B cell (primary cell): Measurements from ENCODE around the gene TP53. TPM values are rescaled to one million over a fixed set of nuclear protein-coding genes. Genes with fewer than 3 reads are reported as not detected.

ENCODE experiments used
- ATAC-seq: fragments of 200-7000 bp; cut with Tn5 transposase; one replicate; pipeline ENCODE4 v1.10.0; 2021; ENCODE audit warnings: low read depth, mild to moderate bottlenecking, moderate number of reproducible peaks, moderate library complexity
- CTCF ChIA-PET: fragments of 350-600 bp; sonication (Branson Sonifier 250); formaldehyde crosslinking; loops from one replicate; lab custom pipeline; 2021; ENCODE audit warnings: antibody characterized with exemption, inconsistent platforms; lab: Charles Lee
- POLR2A ChIA-PET: fragments of 350-600 bp; sonication (Branson Sonifier 250); formaldehyde crosslinking; loops from one replicate; lab custom pipeline; 2021; ENCODE audit warnings: antibody characterized with exemption; lab: Charles Lee
- DNase-seq: peaks from one replicate; pipeline ENCODE4 v3.0.0; 2013
- H2AFZ ChIP-seq: 2 replicates; pipeline ENCODE4 v1.6.1; 2012; ENCODE audit warnings: mild to moderate bottlenecking, low read depth, low read length; ENCODE audit not compliant: insufficient read depth, poor library complexity, severe bottlenecking
- H3K27ac ChIP-seq, 2 donors: 1 replicate in 1 of 2; 2 replicates in 1 of 2; pipeline ENCODE4 v1.5.1; 2012 to 2013; ENCODE audit warnings: low read length in 2 of 2, mild to moderate bottlenecking in 2 of 2, moderate library complexity in 1 of 2
- H3K27me3 ChIP-seq, 4 experiments: fragments of 200-600 bp in 1 of 4; sonication (generic) in 1 of 4; replicated peaks in 1 of 4; 1 replicate in 2 of 4; 2 replicates in 2 of 4; pipeline versions ENCODE4 v1.6.1 to v1.7.0; 2013 to 2016; ENCODE audit warnings: low read length in 3 of 4, mild to moderate bottlenecking in 2 of 4, mixed read lengths in 1 of 4, moderate library complexity in 1 of 4; ENCODE audit not compliant: insufficient read depth in 4 of 4, control insufficient read depth in 3 of 4; ENCODE audit errors: control extremely low read depth in 1 of 4
- H3K36me3 ChIP-seq, 2 experiments: replicated peaks in 1 of 2; 1 replicate in 1 of 2; 2 replicates in 1 of 2; pipeline versions ENCODE4 v1.6.1 to v1.7.1; 2013; ENCODE audit warnings: low read length in 1 of 2; ENCODE audit not compliant: insufficient read depth in 2 of 2, control insufficient read depth in 1 of 2; ENCODE audit errors: control extremely low read depth in 1 of 2, extremely low read depth in 1 of 2
- H3K4me1 ChIP-seq, 2 donors: fragments of 200-600 bp in 1 of 2; sonication (generic) in 1 of 2; 1 replicate in 1 of 2; 2 replicates in 1 of 2; pipeline versions ENCODE4 v1.5.1 to v1.6.1; 2013 to 2017; ENCODE audit warnings: low read length in 2 of 2; ENCODE audit not compliant: control insufficient read depth in 2 of 2, insufficient read depth in 2 of 2
- H3K4me2 ChIP-seq: replicated peaks from 2 replicates; pipeline ENCODE3; 2012; ENCODE audit warnings: mild to moderate bottlenecking, low read depth, low read length; ENCODE audit not compliant: poor library complexity, severe bottlenecking
- H3K4me3 ChIP-seq, 5 experiments: fragments of 200-600 bp in 1 of 5; sonication (generic) in 1 of 5; 1 replicate in 3 of 5; 2 replicates in 2 of 5; pipeline versions ENCODE4 v1.5.1 to v1.7.0; 2011 to 2016; ENCODE audit warnings: low read length in 4 of 5, mild to moderate bottlenecking in 4 of 5, low read depth in 2 of 5, control low read depth in 1 of 5, moderate library complexity in 1 of 5; ENCODE audit not compliant: insufficient read depth in 1 of 5; ENCODE audit errors: control extremely low read depth in 1 of 5, extremely low read depth in 1 of 5
- H3K79me2 ChIP-seq: fragments of 200-600 bp; sonication (generic); one replicate; pipeline ENCODE4 v1.6.0; 2016; ENCODE audit warnings: low read length; ENCODE audit not compliant: control insufficient read depth, insufficient read depth
- H3K9ac ChIP-seq: fragments of 200-600 bp; sonication (generic); 2 replicates; pipeline ENCODE4 v1.6.1; 2017; ENCODE audit warnings: mild to moderate bottlenecking, low read length, moderate library complexity
- H3K9me3 ChIP-seq, 3 donors: one replicate each; pipeline versions ENCODE4 v1.6.1 to v1.7.1; 2013; ENCODE audit warnings: low read length in 2 of 3; ENCODE audit not compliant: control insufficient read depth in 2 of 3, insufficient read depth in 1 of 3; ENCODE audit errors: control extremely low read depth in 1 of 3
- H4K20me1 ChIP-seq: 2 replicates; pipeline ENCODE4 v1.6.0; 2012; ENCODE audit warnings: mild to moderate bottlenecking, low read length; ENCODE audit not compliant: insufficient read depth, control insufficient read depth, poor library complexity, severe bottlenecking
- H3K27ac Mint-ChIP-seq: one replicate; pipeline ENCODE4 v1.8.0; 2021; ENCODE audit warnings: mixed read lengths
- H3K27me3 Mint-ChIP-seq: one replicate; pipeline ENCODE4 v1.8.0; 2021; ENCODE audit warnings: mixed read lengths
- H3K4me1 Mint-ChIP-seq: one replicate; pipeline ENCODE4 v1.8.0; 2021; ENCODE audit warnings: mixed read lengths
- H3K4me3 Mint-ChIP-seq: one replicate; pipeline ENCODE4 v1.8.0; 2021; ENCODE audit warnings: mixed read lengths
- H3K9me3 Mint-ChIP-seq: one replicate; pipeline ENCODE4 v1.8.0; 2022; ENCODE audit warnings: mixed read lengths; ENCODE audit not compliant: insufficient read depth
- EZH2 ChIP-seq: IDR thresholded peaks from 2 replicates; pipeline ENCODE4 v1.6.1; 2012; ENCODE audit warnings: borderline replicate concordance, low read depth, mild to moderate bottlenecking, moderate library complexity, low read length; ENCODE audit not compliant: insufficient read depth, poor library complexity, severe bottlenecking
- WGBS: methylation state at CpG from one replicate; pipeline ENCODE4 v1.1.5; 2013; ENCODE audit warnings: missing lambda C conversion rate; ENCODE audit not compliant: insufficient coverage; 5-methylcytosine and 5-hydroxymethylcytosine counted together
- intact Hi-C: fragments of 100-400 bp; cut with micrococcal nuclease; formaldehyde crosslinking; loops from one replicate; pipeline ENCODE4 v1.10.0; 2022
- polyA plus RNA-seq: library from polyadenylated mRNA; depleted of rRNA; stranded (reverse); fragments of >200 nt; gene quantifications from 2 replicates; pipeline ENCODE4 v1.2.3, GENCODE V29; 2012
- total RNA-seq, 2 donors: library from RNA; stranded (reverse); fragments of 120-200 nt in 1 of 2; gene quantifications; 1 replicate in 1 of 2; 2 replicates in 1 of 2; pipeline versions ENCODE4 v1.2.3 to v1.2.4, GENCODE V29; 2013 to 2022
- TF ChIP-seq, protein P1 (sequence below): fragments of 200-600 bp; IDR thresholded peaks from one replicate; pipeline ENCODE4 v1.8.0; 2022; ENCODE audit warnings: antibody characterized with exemption, mild to moderate bottlenecking

The TP53 gene
- total and polyA plus RNA-seq, 2 donors (not counting 1 experiment from before 2014, with no cell fraction given) = 76.1 to 89.9 TPM

DNA sequence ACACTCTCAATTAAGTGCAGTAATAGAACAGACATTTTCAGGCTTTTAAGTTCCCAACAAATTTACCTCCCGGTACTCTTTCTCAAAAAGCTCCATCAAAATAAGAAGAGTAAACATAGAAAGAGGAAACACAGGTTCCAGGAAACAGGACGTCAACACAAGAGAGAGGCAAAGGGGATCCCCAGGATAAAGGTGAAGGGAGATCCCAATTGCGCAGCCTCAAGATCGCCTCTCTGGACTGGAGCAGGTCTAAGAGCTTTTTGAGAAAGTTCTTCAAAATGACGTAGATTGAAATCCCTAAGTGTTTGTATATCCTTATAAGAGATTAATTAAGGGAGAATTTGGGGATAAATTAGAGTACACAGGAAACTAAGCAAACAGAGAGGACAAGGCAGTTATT is 68.7 kb downstream of the TP53 start:
- DNase-seq = no peak
- TF ChIP-seq, protein P1, sequence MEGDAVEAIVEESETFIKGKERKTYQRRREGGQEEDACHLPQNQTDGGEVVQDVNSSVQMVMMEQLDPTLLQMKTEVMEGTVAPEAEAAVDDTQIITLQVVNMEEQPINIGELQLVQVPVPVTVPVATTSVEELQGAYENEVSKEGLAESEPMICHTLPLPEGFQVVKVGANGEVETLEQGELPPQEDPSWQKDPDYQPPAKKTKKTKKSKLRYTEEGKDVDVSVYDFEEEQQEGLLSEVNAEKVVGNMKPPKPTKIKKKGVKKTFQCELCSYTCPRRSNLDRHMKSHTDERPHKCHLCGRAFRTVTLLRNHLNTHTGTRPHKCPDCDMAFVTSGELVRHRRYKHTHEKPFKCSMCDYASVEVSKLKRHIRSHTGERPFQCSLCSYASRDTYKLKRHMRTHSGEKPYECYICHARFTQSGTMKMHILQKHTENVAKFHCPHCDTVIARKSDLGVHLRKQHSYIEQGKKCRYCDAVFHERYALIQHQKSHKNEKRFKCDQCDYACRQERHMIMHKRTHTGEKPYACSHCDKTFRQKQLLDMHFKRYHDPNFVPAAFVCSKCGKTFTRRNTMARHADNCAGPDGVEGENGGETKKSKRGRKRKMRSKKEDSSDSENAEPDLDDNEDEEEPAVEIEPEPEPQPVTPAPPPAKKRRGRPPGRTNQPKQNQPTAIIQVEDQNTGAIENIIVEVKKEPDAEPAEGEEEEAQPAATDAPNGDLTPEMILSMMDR = no peak
- no peak for TF ChIP-seq EZH2
- Mint-ChIP-seq H3K4me3 (no peak overlapping the region), H3K27me3 (no peaks in the 10 kb centered on the region), H3K27ac (no peak overlapping the region), H3K4me1 (peaks cover 5% of the 10 kb centered on the region), H3K9me3 (no peaks in the 10 kb centered on the region)
- H3K36me3 ChIP-seq = no peaks in the 10 kb centered on the region
- 89% methylated on average over 3 of the region's 5 CpGs for WGBS
- no peak overlapping the region for H3K9ac ChIP-seq
- H3K27ac ChIP-seq = no peak overlapping the region
- ATAC-seq = no peak
- H3K4me1 ChIP-seq = peaks cover 5 to 11% of the 10 kb centered on the region in 2 donors
- no peaks in the 10 kb centered on the region for H3K9me3 ChIP-seq
- H4K20me1 ChIP-seq = peaks cover 7% of the 10 kb centered on the region
- H2AFZ ChIP-seq = no peak overlapping the region
- no peak overlapping the region for H3K4me3 ChIP-seq
- no peak overlapping the region for H3K4me2 ChIP-seq
- ChIA-PET CTCF (no interaction called here), POLR2A (no interaction called here)
- H3K79me2 ChIP-seq = peaks cover 8% of the 10 kb centered on the region
- intact Hi-C loops = loop anchor here (10.0 kb wide), 1 partner anchor 226 kb away; no protein-coding TSS in a partner anchor
- no peaks in the 10 kb centered on the region for H3K27me3 ChIP-seq

Other genes with a start within 250 kb of the TP53 start
- 2.8 and 4.6 TPM in 2 replicates for gene FGF11, start 248.0 kb downstream of the TP53 start, total RNA-seq
- gene FGF11, start 248.0 kb downstream of the TP53 start, polyA plus RNA-seq = 2.7 and 3.3 TPM in 2 replicates
- gene CHRNB1, start 242.4 kb downstream of the TP53 start, total RNA-seq = 6.2 and 6.6 TPM in 2 replicates
- 5.8 and 7.2 TPM in 2 replicates for gene CHRNB1, start 242.4 kb downstream of the TP53 start, polyA plus RNA-seq
- 59.4 and 62.4 TPM in 2 replicates for gene ZBTB4, start 207.9 kb downstream of the TP53 start, total RNA-seq
- gene ZBTB4, start 207.9 kb downstream of the TP53 start, polyA plus RNA-seq = 16.0 and 19.2 TPM in 2 replicates
- gene SLC35G6, start 206.0 kb downstream of the TP53 start, total RNA-seq = 0.30 TPM in 1 of 2 replicates, not detected in the other
- gene SLC35G6, start 206.0 kb downstream of the TP53 start, polyA plus RNA-seq = 0.04 TPM in 1 of 2 replicates, not detected in the other
- gene POLR2A, start 203.1 kb downstream of the TP53 start, total RNA-seq = 225 and 240 TPM in 2 replicates
- gene POLR2A, start 203.1 kb downstream of the TP53 start, polyA plus RNA-seq = 56.5 and 77.6 TPM in 2 replicates
- gene TNFSF12, start 138.4 kb downstream of the TP53 start, total RNA-seq = 40.6 and 44.5 TPM in 2 replicates
- 31.7 and 53.4 TPM in 2 replicates for gene TNFSF12, start 138.4 kb downstream of the TP53 start, polyA plus RNA-seq
- gene TNFSF13, start 128.7 kb downstream of the TP53 start, total RNA-seq = 14.7 and 16.0 TPM in 2 replicates
- 18.1 and 20.2 TPM in 2 replicates for gene TNFSF13, start 128.7 kb downstream of the TP53 start, polyA plus RNA-seq
- gene SENP3, start 125.6 kb downstream of the TP53 start, total RNA-seq = 44.4 and 45.1 TPM in 2 replicates
- 54.1 and 57.1 TPM in 2 replicates for gene SENP3, start 125.6 kb downstream of the TP53 start, polyA plus RNA-seq
- gene CD68, start 107.9 kb downstream of the TP53 start, total RNA-seq = 10.8 and 12.9 TPM in 2 replicates
- 0.66 and 3.9 TPM in 2 replicates for gene CD68, start 107.9 kb downstream of the TP53 start, polyA plus RNA-seq
- 29.7 and 31.7 TPM in 2 replicates for gene MPDU1, start 103.6 kb downstream of the TP53 start, total RNA-seq
- gene MPDU1, start 103.6 kb downstream of the TP53 start, polyA plus RNA-seq = 47.8 and 51.5 TPM in 2 replicates
- 0.51 and 0.96 TPM in 2 replicates for gene SOX15, start 97.4 kb downstream of the TP53 start, total RNA-seq
- 0.18 and 0.49 TPM in 2 replicates for gene SOX15, start 97.4 kb downstream of the TP53 start, polyA plus RNA-seq
- 44.7 and 45.8 TPM in 2 replicates for gene FXR2, start 72.6 kb downstream of the TP53 start, total RNA-seq
- gene FXR2, start 72.6 kb downstream of the TP53 start, polyA plus RNA-seq = 37.2 and 40.1 TPM in 2 replicates
- gene SAT2, start 59.7 kb downstream of the TP53 start, total RNA-seq = 68.8 and 83.6 TPM in 2 replicates
- gene SAT2, start 59.7 kb downstream of the TP53 start, polyA plus RNA-seq = 33.8 and 46.2 TPM in 2 replicates
- gene SHBG, start 57.4 kb downstream of the TP53 start, total RNA-seq = not detected in 2 replicates
- 0.10 TPM in 1 of 2 replicates, not detected in the other for gene SHBG, start 57.4 kb downstream of the TP53 start, polyA plus RNA-seq
- gene ATP1B2, start 36.6 kb downstream of the TP53 start, total RNA-seq = 0.27 and 0.39 TPM in 2 replicates
- gene ATP1B2, start 36.6 kb downstream of the TP53 start, polyA plus RNA-seq = 0.12 TPM in 1 of 2 replicates, not detected in the other
- 17.2 and 18.2 TPM in 2 replicates for gene WRAP53, start 987 bp upstream of the TP53 start, total RNA-seq
- gene WRAP53, start 987 bp upstream of the TP53 start, polyA plus RNA-seq = 12.0 and 13.1 TPM in 2 replicates
- not detected in 2 replicates for gene EFNB3, start 17.7 kb upstream of the TP53 start, total RNA-seq
- not detected in 2 replicates for gene EFNB3, start 17.7 kb upstream of the TP53 start, polyA plus RNA-seq
- not detected in 2 replicates for gene DNAH2, start 30.3 kb upstream of the TP53 start, total RNA-seq
- 0.03 TPM in 1 of 2 replicates, not detected in the other for gene DNAH2, start 30.3 kb upstream of the TP53 start, polyA plus RNA-seq
- gene KDM6B, start 146.7 kb upstream of the TP53 start, total RNA-seq = 106 and 110 TPM in 2 replicates
- gene KDM6B, start 146.7 kb upstream of the TP53 start, polyA plus RNA-seq = 18.6 and 49.2 TPM in 2 replicates
- gene TMEM88, start 167.6 kb upstream of the TP53 start, total RNA-seq = 5.1 and 6.0 TPM in 2 replicates
- gene TMEM88, start 167.6 kb upstream of the TP53 start, polyA plus RNA-seq = 9.5 and 15.9 TPM in 2 replicates
- 20.0 and 22.0 TPM in 2 replicates for gene NAA38, start 170.1 kb upstream of the TP53 start, total RNA-seq
- 37.6 and 80.5 TPM in 2 replicates for gene NAA38, start 170.1 kb upstream of the TP53 start, polyA plus RNA-seq
- 8.5 and 10.2 TPM in 2 replicates for gene CYB5D1, start 170.5 kb upstream of the TP53 start, total RNA-seq
- gene CYB5D1, start 170.5 kb upstream of the TP53 start, polyA plus RNA-seq = 6.1 and 6.3 TPM in 2 replicates
- 69.1 and 75.5 TPM in 2 replicates for gene CHD3, start 201.3 kb upstream of the TP53 start, total RNA-seq
- gene CHD3, start 201.3 kb upstream of the TP53 start, polyA plus RNA-seq = 68.1 and 133 TPM in 2 replicates
- gene RNF227, start 228.8 kb upstream of the TP53 start, total RNA-seq = 3.8 and 4.3 TPM in 2 replicates
- 5.8 and 11.8 TPM in 2 replicates for gene RNF227, start 228.8 kb upstream of the TP53 start, polyA plus RNA-seq
- 11.4 and 15.5 TPM in 2 replicates for gene KCNAB3, start 242.4 kb upstream of the TP53 start, total RNA-seq
- gene KCNAB3, start 242.4 kb upstream of the TP53 start, polyA plus RNA-seq = 16.3 and 25.7 TPM in 2 replicates
- 86.0 and 118 TPM in 2 replicates for gene TRAPPC1, start 244.5 kb upstream of the TP53 start, total RNA-seq
- 107 and 173 TPM in 2 replicates for gene TRAPPC1, start 244.5 kb upstream of the TP53 start, polyA plus RNA-seq
- gene CNTROB, start 244.7 kb upstream of the TP53 start, total RNA-seq = 34.8 and 40.4 TPM in 2 replicates
- 23.1 and 40.7 TPM in 2 replicates for gene CNTROB, start 244.7 kb upstream of the TP53 start, polyA plus RNA-seq